Body of pancreas (tissue), 4 donors: Measurements from ENCODE around the gene PFN4. TPM values are rescaled to one million over a fixed set of nuclear protein-coding genes. Genes with fewer than 3 reads are reported as not detected.

ENCODE experiments used
- ATAC-seq: fragments of 150-250 bp; one replicate; pipeline ENCODE4 v1.9.1; 2016
- DNase-seq, 4 donors: peaks; one replicate each; pipeline ENCODE4 v3.0.0-alpha.2; 2019
- H3K27ac ChIP-seq, 4 donors: fragments of 200-600 bp; sonication (generic); 1 replicate in 3 of 4; 2 replicates in 1 of 4; pipeline versions ENCODE4 v1.5.1 to v1.6.1; 2016 to 2019; ENCODE audit warnings: mild to moderate bottlenecking in 1 of 4, mixed read lengths in 1 of 4, moderate library complexity in 1 of 4
- H3K27me3 ChIP-seq, 2 donors: fragments of 200-600 bp; sonication (generic); one replicate each; pipeline ENCODE4 v1.6.0; 2016; ENCODE audit warnings: mild to moderate bottlenecking in 1 of 2
- H3K36me3 ChIP-seq, 2 donors: fragments of 200-600 bp; sonication (generic); replicated peaks in 1 of 2; 2 replicates each; pipeline ENCODE4 v1.5.1; 2016; ENCODE audit warnings: low read depth in 2 of 2; ENCODE audit not compliant: insufficient read depth in 1 of 2
- H3K4me1 ChIP-seq: fragments of 200-600 bp; sonication (generic); one replicate; pipeline ENCODE4 v1.6.0; 2016
- H3K4me3 ChIP-seq, 2 donors: fragments of 200-600 bp; sonication (generic); 1 replicate in 1 of 2; 2 replicates in 1 of 2; pipeline ENCODE4 v1.5.1; 2016 to 2019
- H3K9me3 ChIP-seq, 3 donors: fragments of 200-600 bp; sonication (generic); 1 replicate in 2 of 3; 2 replicates in 1 of 3; pipeline ENCODE4 v1.5.1; 2016
- POLR2A ChIP-seq, 3 donors: fragments of 450-650 bp; IDR thresholded peaks; one replicate each; pipeline ENCODE4 v1.6.1; 2016; ENCODE audit warnings: antibody characterized with exemption in 3 of 3, mild to moderate bottlenecking in 2 of 3
- WGBS, 2 donors: methylation state at CpG; one replicate each; pipeline ENCODE4 v1.1.5; 2017; 5-methylcytosine and 5-hydroxymethylcytosine counted together
- intact Hi-C: fragments of 100-400 bp; cut with DNase I; formaldehyde crosslinking; loops from one replicate; pipeline ENCODE4 v1.15.1; 2023
- total RNA-seq, 2 donors: library from RNA; depleted of rRNA; stranded (reverse); fragments of >200 nt; gene quantifications; one replicate each; pipeline ENCODE4 v1.1.0, GENCODE V29; 2016
- TF ChIP-seq, protein P1 (sequence below), 7 experiments: fragments of 450-650 bp in 4 of 7; fragments of 200-600 bp in 3 of 7; sonication (generic) in 3 of 7; IDR thresholded peaks; one replicate each; pipeline ENCODE4 v1.5.1; 2016 to 2019; ENCODE audit warnings: antibody characterized with exemption in 7 of 7

Gene PFN4
- total RNA-seq, 2 donors from 2014 or later: not detected

DNA sequence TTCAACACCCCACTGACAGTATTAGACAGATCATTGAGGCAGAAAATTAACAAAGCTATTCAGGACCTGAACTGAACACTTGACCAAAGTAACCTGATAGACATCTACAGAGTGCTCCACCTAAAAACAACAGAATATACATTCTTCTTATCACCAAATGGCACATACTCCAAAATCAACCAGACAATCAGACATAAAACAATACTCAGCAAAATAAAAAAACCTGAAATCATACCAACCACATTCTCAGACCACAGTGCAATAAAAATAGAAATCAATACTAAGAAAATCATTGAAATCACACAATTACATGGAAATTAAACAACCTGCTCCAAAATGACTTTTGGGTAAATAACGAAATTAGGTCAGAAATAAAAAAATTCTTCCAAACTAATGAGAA lies 15.8 kb downstream of the PFN4 start:
- DNase-seq (no peak), ATAC-seq (no peak)
- Histone ChIP-seq H3K27me3 (no peaks in the 10 kb centered on the region), H3K9me3 (no peaks in the 10 kb centered on the region), H3K4me1 (no peaks in the 10 kb centered on the region), H3K27ac (no peak overlapping the region), H3K4me3 (no peak overlapping the region), H3K36me3 (no peaks in the 10 kb centered on the region)
- WGBS, 2 donors: 86 to 93% methylated on average over 1 of the region's 1 CpG
- intact Hi-C loops: no loop called here
- no peak for TF ChIP-seq POLR2A (IDR thresholded peaks at IDR 0.05)
- TF ChIP-seq, protein P1, sequence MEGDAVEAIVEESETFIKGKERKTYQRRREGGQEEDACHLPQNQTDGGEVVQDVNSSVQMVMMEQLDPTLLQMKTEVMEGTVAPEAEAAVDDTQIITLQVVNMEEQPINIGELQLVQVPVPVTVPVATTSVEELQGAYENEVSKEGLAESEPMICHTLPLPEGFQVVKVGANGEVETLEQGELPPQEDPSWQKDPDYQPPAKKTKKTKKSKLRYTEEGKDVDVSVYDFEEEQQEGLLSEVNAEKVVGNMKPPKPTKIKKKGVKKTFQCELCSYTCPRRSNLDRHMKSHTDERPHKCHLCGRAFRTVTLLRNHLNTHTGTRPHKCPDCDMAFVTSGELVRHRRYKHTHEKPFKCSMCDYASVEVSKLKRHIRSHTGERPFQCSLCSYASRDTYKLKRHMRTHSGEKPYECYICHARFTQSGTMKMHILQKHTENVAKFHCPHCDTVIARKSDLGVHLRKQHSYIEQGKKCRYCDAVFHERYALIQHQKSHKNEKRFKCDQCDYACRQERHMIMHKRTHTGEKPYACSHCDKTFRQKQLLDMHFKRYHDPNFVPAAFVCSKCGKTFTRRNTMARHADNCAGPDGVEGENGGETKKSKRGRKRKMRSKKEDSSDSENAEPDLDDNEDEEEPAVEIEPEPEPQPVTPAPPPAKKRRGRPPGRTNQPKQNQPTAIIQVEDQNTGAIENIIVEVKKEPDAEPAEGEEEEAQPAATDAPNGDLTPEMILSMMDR (IDR thresholded peaks at IDR 0.05): no peak

GRCh38 chr2:24106786-24107185 lies 16.3 kb downstream of the PFN4 start:
- Histone ChIP-seq H3K9me3 (no peaks in the 10 kb centered on the region), H3K27me3 (no peaks in the 10 kb centered on the region), H3K36me3 (no peaks in the 10 kb centered on the region), H3K4me1 (no peaks in the 10 kb centered on the region), H3K27ac (no peak overlapping the region), H3K4me3 (no peak overlapping the region)
- TF ChIP-seq POLR2A (IDR thresholded peaks at IDR 0.05): no peak
- TF ChIP-seq, protein P1 (IDR thresholded peaks at IDR 0.05): no peak
- intact Hi-C loops: no loop called here
- no peak for DNase-seq
- ATAC-seq: no peak

DNA sequence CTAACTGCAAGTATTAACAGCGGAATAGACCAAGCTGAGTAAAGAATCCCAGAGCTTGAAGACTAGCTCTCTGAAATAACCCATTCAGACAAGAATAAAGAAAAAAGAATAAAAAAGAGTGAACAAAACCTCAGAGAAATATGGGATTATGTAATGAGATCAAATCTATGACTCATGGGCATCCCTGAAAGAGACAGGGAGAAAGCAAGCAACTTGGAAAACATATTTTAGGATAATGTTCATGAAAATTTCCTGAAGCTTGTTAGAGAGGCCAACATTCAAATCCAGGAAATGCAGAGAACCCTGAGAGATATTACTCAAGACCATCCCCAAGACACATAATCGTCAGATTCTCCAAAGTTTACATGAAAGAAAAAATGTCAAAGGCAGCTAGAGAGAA lies 17.3 kb downstream of the PFN4 start:
- no peak for ATAC-seq
- TF ChIP-seq POLR2A (IDR thresholded peaks at IDR 0.05): no peak
- TF ChIP-seq, protein P1 (IDR thresholded peaks at IDR 0.05): no peak
- Histone ChIP-seq H3K9me3 (no peaks in the 10 kb centered on the region), H3K4me1 (no peaks in the 10 kb centered on the region), H3K36me3 (no peaks in the 10 kb centered on the region), H3K27ac (no peak overlapping the region), H3K4me3 (no peak overlapping the region), H3K27me3 (no peaks in the 10 kb centered on the region)
- intact Hi-C loops: no loop called here
- DNase-seq: no peak
- 23 to 50% methylated on average over 2 of the region's 2 CpGs for WGBS, 2 donors

DNA sequence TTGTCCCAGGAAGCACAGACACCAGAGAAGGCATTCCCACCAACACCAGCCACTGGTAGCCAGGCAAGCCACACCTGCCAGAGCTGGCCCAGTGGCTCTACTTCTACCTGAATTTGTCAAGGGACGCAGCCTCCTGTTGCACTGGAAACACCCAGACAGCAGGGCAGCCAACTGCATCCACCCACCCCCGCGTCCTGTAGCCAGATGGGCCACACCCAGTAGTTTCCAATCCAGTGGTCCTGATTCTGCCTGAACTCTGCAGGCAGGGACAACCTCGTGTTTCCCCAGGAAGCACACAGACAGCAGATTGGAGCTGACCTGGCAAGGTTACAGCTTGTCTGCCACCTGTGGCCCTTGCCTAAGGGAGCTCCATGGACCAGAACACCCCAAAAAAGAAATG lies 18.2 kb downstream of the PFN4 start:
- no peaks in the 10 kb centered on the region for H3K4me1 ChIP-seq
- H3K27me3 ChIP-seq: no peaks in the 10 kb centered on the region
- TF ChIP-seq POLR2A (IDR thresholded peaks at IDR 0.05): no peak
- TF ChIP-seq, protein P1 (IDR thresholded peaks at IDR 0.05): no peak
- intact Hi-C loops: no loop called here
- H3K27ac ChIP-seq: no peak overlapping the region
- DNase-seq (no peak), ATAC-seq (no peak)
- no peak overlapping the region for H3K4me3 ChIP-seq
- H3K36me3 ChIP-seq: no peaks in the 10 kb centered on the region
- 82% methylated on average over 4 of the region's 4 CpGs; no CpG with 5 or more reads in 1 of the 2 donors for WGBS, 2 donors
- no peaks in the 10 kb centered on the region for H3K9me3 ChIP-seq

DNA sequence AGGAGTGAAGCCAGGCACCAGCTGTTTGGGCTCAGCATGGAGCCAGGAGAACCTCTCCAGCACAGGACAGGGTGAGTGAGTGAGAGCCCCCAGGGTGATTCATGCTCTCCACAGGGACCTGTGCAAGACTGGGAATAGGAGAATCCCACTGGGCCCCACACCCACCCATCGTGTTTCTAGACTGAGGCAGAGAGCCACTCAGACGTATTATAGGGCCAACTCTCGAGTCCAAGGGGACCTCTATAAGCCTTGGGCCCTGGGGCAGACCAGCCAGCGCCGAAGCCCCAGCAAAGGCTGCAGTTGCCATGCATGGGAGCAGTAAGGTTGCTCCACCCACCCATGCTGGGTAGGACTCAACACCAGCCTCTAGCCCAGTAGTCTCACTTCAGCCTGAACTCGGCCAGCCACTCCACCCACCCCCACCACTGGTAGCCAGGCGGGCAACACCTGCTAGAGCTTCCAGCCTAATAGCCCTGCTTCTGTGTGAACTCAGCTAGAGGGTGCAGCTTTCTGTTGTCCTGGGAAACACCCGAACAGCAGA lies 19.0 kb downstream of the PFN4 start:
- TF ChIP-seq, protein P1 (IDR thresholded peaks at IDR 0.05): no peak
- no peak for TF ChIP-seq POLR2A (IDR thresholded peaks at IDR 0.05)
- ATAC-seq (no peak), DNase-seq (no peak)
- 91% methylated on average over 8 of the region's 8 CpGs; no CpG with 5 or more reads in 1 of the 2 donors for WGBS, 2 donors
- intact Hi-C loops: no loop called here
- no peaks in the 10 kb centered on the region for H3K4me1 ChIP-seq
- H3K27ac ChIP-seq: no peak overlapping the region
- no peaks in the 10 kb centered on the region for H3K36me3 ChIP-seq
- no peak overlapping the region for H3K4me3 ChIP-seq
- no peaks in the 10 kb centered on the region for H3K9me3 ChIP-seq
- no peaks in the 10 kb centered on the region for H3K27me3 ChIP-seq
